Keratinocyte (primary cell): ENCODE measurements around the gene USP47. TPM values are rescaled to one million over a fixed set of nuclear protein-coding genes. Genes with fewer than 3 reads are reported as not detected.

Experiments used
- DNase-seq: peaks from one replicate; pipeline ENCODE4 v3.0.0-alpha.2; 2011; ENCODE audit warnings: low read depth, missing footprints, low spot score
- FAIRE-seq: peaks from 2 replicates; lab custom pipeline; 2011; peaks lifted over from hg19 to GRCh38; lab: Jason Lieb, UNC
- H2AFZ ChIP-seq: 2 replicates; pipeline ENCODE4 v1.6.0; 2012; ENCODE audit warnings: low read length, control low read depth, inconsistent platforms; ENCODE audit not compliant: control insufficient read depth
- H3K27ac ChIP-seq: 2 replicates; pipeline ENCODE4 v1.5.1; 2011; ENCODE audit warnings: low read length; ENCODE audit not compliant: control insufficient read depth, insufficient read depth
- H3K27me3 ChIP-seq: 3 replicates; pipeline ENCODE4 v1.6.0; 2011; ENCODE audit warnings: low read length; ENCODE audit not compliant: control insufficient read depth, insufficient read depth; ENCODE audit errors: extremely low read depth
- H3K36me3 ChIP-seq, 2 experiments: 2 replicates in 1 of 2; 3 replicates in 1 of 2; pipeline ENCODE4 v1.5.1; 2011; ENCODE audit warnings: low read length in 2 of 2, mild to moderate bottlenecking in 1 of 2; ENCODE audit not compliant: control insufficient read depth in 2 of 2, insufficient read depth in 2 of 2; ENCODE audit errors: extremely low read depth in 1 of 2
- H3K4me1 ChIP-seq: 3 replicates; pipeline ENCODE4 v1.5.1; 2011; ENCODE audit warnings: low read length; ENCODE audit not compliant: control insufficient read depth, insufficient read depth; ENCODE audit errors: extremely low read depth
- H3K4me2 ChIP-seq: 3 replicates; pipeline ENCODE4 v1.6.0; 2011; ENCODE audit warnings: low read depth, low read length; ENCODE audit not compliant: control insufficient read depth, insufficient read depth; ENCODE audit errors: extremely low read depth
- H3K4me3 ChIP-seq, 3 experiments: fragments of 200-600 bp in 1 of 3; sonication (generic) in 1 of 3; 2 replicates in 2 of 3; 3 replicates in 1 of 3; pipeline ENCODE4 v1.5.1; 2011 to 2016; ENCODE audit warnings: low read length in 3 of 3, mild to moderate bottlenecking in 3 of 3, control low read depth in 2 of 3, inconsistent platforms in 1 of 3, low read depth in 1 of 3, mixed read lengths in 1 of 3, mixed run types in 1 of 3, moderate library complexity in 1 of 3; ENCODE audit not compliant: control insufficient read depth in 2 of 3, insufficient read depth in 2 of 3; ENCODE audit errors: extremely low read depth in 1 of 3
- H3K79me2 ChIP-seq: 2 replicates; pipeline ENCODE4 v1.6.0; 2012; ENCODE audit warnings: low read length; ENCODE audit not compliant: control insufficient read depth, insufficient read depth
- H3K9ac ChIP-seq: 3 replicates; pipeline ENCODE4 v1.6.0; 2011; ENCODE audit warnings: low read length; ENCODE audit not compliant: control insufficient read depth, insufficient read depth; ENCODE audit errors: extremely low read depth
- H3K9me1 ChIP-seq: 3 replicates; pipeline ENCODE4 v1.6.0; 2011; ENCODE audit warnings: low read length; ENCODE audit not compliant: control insufficient read depth, insufficient read depth; ENCODE audit errors: extremely low read depth
- H3K9me3 ChIP-seq: 2 replicates; pipeline ENCODE4 v1.5.1; 2012; ENCODE audit warnings: low read depth, low read length; ENCODE audit not compliant: control insufficient read depth
- H4K20me1 ChIP-seq: 3 replicates; pipeline ENCODE4 v1.6.0; 2011; ENCODE audit warnings: low read length; ENCODE audit not compliant: control insufficient read depth, insufficient read depth; ENCODE audit errors: extremely low read depth
- CTCF ChIP-seq, 3 experiments: IDR thresholded peaks in 1 of 3; conservative IDR thresholded peaks in 1 of 3; optimal IDR thresholded peaks in 1 of 3; 2 replicates in 2 of 3; 3 replicates in 1 of 3; pipeline versions ENCODE3 to v1.5.1; 2011; ENCODE audit warnings: low read length in 3 of 3, mild to moderate bottlenecking in 3 of 3, moderate library complexity in 2 of 3, control low read depth in 1 of 3, inconsistent platforms in 1 of 3; ENCODE audit not compliant: insufficient read depth in 2 of 3; ENCODE audit errors: extremely low read depth in 1 of 3
- EZH2 ChIP-seq: IDR thresholded peaks from one replicate; pipeline ENCODE4 v1.6.1; 2012; ENCODE audit warnings: inconsistent platforms, mild to moderate bottlenecking, low read length, moderate library complexity
- dilution Hi-C: fragments of 300-500 bp; cut with MboI; formaldehyde crosslinking; loops from one replicate; pipeline ENCODE4 v1.7.0; 2020; ENCODE audit warnings: low sequenced_read_pairs; ENCODE audit not compliant: extremely low pct_ligation_motif_present
- polyA plus RNA-seq, 5 experiments: library from polyadenylated mRNA; depleted of rRNA in 3 of 5; stranded (reverse) in 3 of 5; stranded (forward) in 1 of 5; unstranded in 1 of 5; fragments of >200 nt; gene quantifications; 1 replicate in 1 of 5; 2 replicates in 3 of 5; 3 replicates in 1 of 5; pipeline versions ENCODE4 v1.2.1 to v1.2.3, GENCODE V29; 2011 to 2012; ENCODE audit warnings: missing spikeins in 2 of 5, low read depth in 1 of 5, low replicate concordance in 1 of 5

The USP47 gene
- polyA plus RNA-seq, 1 donor (not counting 4 experiments of a cell fraction or from before 2014, with no cell fraction given), result 22.4 TPM

- Histone ChIP-seq H3K9ac (no peak overlapping the region), H3K4me2 (no peak overlapping the region), H3K36me3 (no peaks in the 10 kb centered on the region), H3K4me3 (no peak overlapping the region), H3K4me1 (peaks cover 3% of the 10 kb centered on the region), H2AFZ (no peak overlapping the region), H3K27ac (no peak overlapping the region), H4K20me1 (no peaks in the 10 kb centered on the region), H3K9me3 (no peaks in the 10 kb centered on the region), H3K27me3 (peaks cover 5% of the 10 kb centered on the region), H3K9me1 (no peaks in the 10 kb centered on the region), H3K79me2 (no peaks in the 10 kb centered on the region)
- FAIRE-seq (no peak), DNase-seq (no peak)
- TF ChIP-seq EZH2 (no peak), CTCF (optimal IDR thresholded peaks at IDR 0.05 in 1 of 3, IDR thresholded peaks at IDR 0.05 in 1 of 3, conservative IDR thresholded peaks at IDR 0.05 in 1 of 3; ENCODE audit: extremely low read depth in 1 of 3, insufficient read depth in 2 of 3, low read length in 3 of 3) (no peak)
- dilution Hi-C loops, result no loop called here
Measured at GRCh38 chr11:11817957-11818356, 23.8 kb upstream of the USP47 start.

GRCh38 chr11:11818529-11819121, 23.1 kb upstream of the USP47 start:
- Histone ChIP-seq H3K9me1 (no peaks in the 10 kb centered on the region), H3K4me3 (no peak overlapping the region), H3K9me3 (no peaks in the 10 kb centered on the region), H3K4me2 (no peak overlapping the region), H3K9ac (no peak overlapping the region), H3K79me2 (no peaks in the 10 kb centered on the region), H3K36me3 (no peaks in the 10 kb centered on the region), H3K27me3 (peaks cover 5% of the 10 kb centered on the region), H4K20me1 (no peaks in the 10 kb centered on the region), H2AFZ (no peak overlapping the region), H3K4me1 (no peaks in the 10 kb centered on the region), H3K27ac (no peak overlapping the region)
- no peak for DNase-seq
- no peak for FAIRE-seq
- TF ChIP-seq CTCF (optimal IDR thresholded peaks at IDR 0.05 in 1 of 3, IDR thresholded peaks at IDR 0.05 in 1 of 3, conservative IDR thresholded peaks at IDR 0.05 in 1 of 3; ENCODE audit: extremely low read depth in 1 of 3, insufficient read depth in 2 of 3, low read length in 3 of 3), result no peak
- TF ChIP-seq EZH2, result no peak
- dilution Hi-C loops, result no loop called here
